ENCODE results near the gene MLXIP.
A peak's percentile ranks its signal among the peaks of the same experiment; 100 is the strongest.

MLXIP gene

GRCh38 chr12:122084857-122085405 lies 6.4 kb downstream of the MLXIP start:
- TF ChIP-seq CTCF (conservative IDR thresholded peaks at IDR 0.05; ENCODE audit: control insufficient read depth, insufficient read depth, low read depth, low read length) = no peak
- no peak for DNase-seq (ENCODE audit: low read depth)
- H3K4me3 ChIP-seq (ENCODE audit: control insufficient read depth, low read depth, low read length) = no peak overlapping the region

GRCh38 chr12:122085591-122085990 lies 7.0 kb downstream of the MLXIP start:
- no peak for DNase-seq (ENCODE audit: low read depth)

GRCh38 chr12:122086116-122086515 lies 7.6 kb downstream of the MLXIP start:
- no peak for TF ChIP-seq CTCF (conservative IDR thresholded peaks at IDR 0.05; ENCODE audit: control insufficient read depth, insufficient read depth, low read depth, low read length)
- DNase-seq (ENCODE audit: low read depth) = no peak
- H3K4me3 ChIP-seq (ENCODE audit: control insufficient read depth, low read depth, low read length) = no peak overlapping the region

More at GRCh38 chr12:122085591-122085990, 7.0 kb downstream of the MLXIP start:
- TF ChIP-seq CTCF (conservative IDR thresholded peaks at IDR 0.05; ENCODE audit: control insufficient read depth, insufficient read depth, low read depth, low read length) = no peak
- H3K4me3 ChIP-seq (ENCODE audit: control insufficient read depth, low read depth, low read length) = no peak overlapping the region

GRCh38 chr12:122086641-122087285 lies 8.2 kb downstream of the MLXIP start:
- no peak for TF ChIP-seq CTCF (conservative IDR thresholded peaks at IDR 0.05; ENCODE audit: control insufficient read depth, insufficient read depth, low read depth, low read length)

GRCh38 chr12:122087431-122088178 lies 9.0 kb downstream of the MLXIP start:
- no peak for DNase-seq (ENCODE audit: low read depth)
- H3K4me3 ChIP-seq (ENCODE audit: control insufficient read depth, low read depth, low read length) = no peak overlapping the region
- no peak for TF ChIP-seq CTCF (conservative IDR thresholded peaks at IDR 0.05; ENCODE audit: control insufficient read depth, insufficient read depth, low read depth, low read length)

More at GRCh38 chr12:122086641-122087285, 8.2 kb downstream of the MLXIP start:
- no peak for DNase-seq (ENCODE audit: low read depth)
- no peak overlapping the region for H3K4me3 ChIP-seq (ENCODE audit: control insufficient read depth, low read depth, low read length)

GRCh38 chr12:122088179-122088810 lies 9.7 kb downstream of the MLXIP start:
- TF ChIP-seq CTCF (conservative IDR thresholded peaks at IDR 0.05; ENCODE audit: control insufficient read depth, insufficient read depth, low read depth, low read length) = no peak
- peak; percentile 22 for DNase-seq (ENCODE audit: low read depth)
- H3K4me3 ChIP-seq (ENCODE audit: control insufficient read depth, low read depth, low read length) = no peak overlapping the region

Data from fibroblast of mammary gland (primary cell).